ENCODE measurements around the gene GTPBP8.
A peak's percentile ranks its signal among the peaks of the same experiment; 100 is the strongest.

DNA sequence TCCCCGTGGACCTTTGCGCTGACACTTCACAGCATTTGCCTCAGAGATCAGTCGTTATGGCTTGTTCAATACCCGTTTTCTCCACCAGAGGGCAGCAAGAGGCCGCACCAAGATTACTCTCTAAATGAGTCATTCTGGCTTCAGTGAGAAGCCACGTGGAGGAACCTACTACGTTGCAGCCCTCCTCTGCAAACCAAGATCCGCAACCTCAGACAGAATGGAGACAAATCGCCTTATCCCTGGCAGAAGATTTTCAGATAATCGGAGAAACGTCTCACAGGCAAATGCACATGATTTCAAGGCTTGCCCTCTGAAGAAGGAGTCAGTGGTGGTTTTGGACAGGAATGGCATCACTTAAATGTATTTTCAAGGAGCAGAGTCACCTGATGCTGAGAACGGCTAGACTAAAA is 60.5 kb downstream of the GTPBP8 start:
- TF ChIP-seq TBP (CRISPR knock-in tag; IDR thresholded peaks at IDR 0.05) = no peak
- TF ChIP-seq, protein P1, sequence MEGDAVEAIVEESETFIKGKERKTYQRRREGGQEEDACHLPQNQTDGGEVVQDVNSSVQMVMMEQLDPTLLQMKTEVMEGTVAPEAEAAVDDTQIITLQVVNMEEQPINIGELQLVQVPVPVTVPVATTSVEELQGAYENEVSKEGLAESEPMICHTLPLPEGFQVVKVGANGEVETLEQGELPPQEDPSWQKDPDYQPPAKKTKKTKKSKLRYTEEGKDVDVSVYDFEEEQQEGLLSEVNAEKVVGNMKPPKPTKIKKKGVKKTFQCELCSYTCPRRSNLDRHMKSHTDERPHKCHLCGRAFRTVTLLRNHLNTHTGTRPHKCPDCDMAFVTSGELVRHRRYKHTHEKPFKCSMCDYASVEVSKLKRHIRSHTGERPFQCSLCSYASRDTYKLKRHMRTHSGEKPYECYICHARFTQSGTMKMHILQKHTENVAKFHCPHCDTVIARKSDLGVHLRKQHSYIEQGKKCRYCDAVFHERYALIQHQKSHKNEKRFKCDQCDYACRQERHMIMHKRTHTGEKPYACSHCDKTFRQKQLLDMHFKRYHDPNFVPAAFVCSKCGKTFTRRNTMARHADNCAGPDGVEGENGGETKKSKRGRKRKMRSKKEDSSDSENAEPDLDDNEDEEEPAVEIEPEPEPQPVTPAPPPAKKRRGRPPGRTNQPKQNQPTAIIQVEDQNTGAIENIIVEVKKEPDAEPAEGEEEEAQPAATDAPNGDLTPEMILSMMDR (CRISPR knock-in tag; IDR thresholded peaks at IDR 0.05) = peak; percentile 90
- TF ChIP-seq RAD21 (CRISPR knock-in tag; IDR thresholded peaks at IDR 0.05) = peak; percentile 87
- TF ChIP-seq CBX1 (IDR thresholded peaks at IDR 0.05; ENCODE audit: low read depth) = no peak
- no peak for TF ChIP-seq POLR2A (IDR thresholded peaks at IDR 0.05; ENCODE audit: insufficient read depth in 1 of 2, low read depth in 2 of 2, low read length in 2 of 2)
- TF ChIP-seq POLR2AphosphoS2 (IDR thresholded peaks at IDR 0.05; ENCODE audit: low read depth, low read length) = no peak
- TF ChIP-seq ZKSCAN8 (CRISPR knock-in tag; IDR thresholded peaks at IDR 0.05; ENCODE audit: borderline replicate concordance) = no peak
- TF ChIP-seq, protein P2, sequence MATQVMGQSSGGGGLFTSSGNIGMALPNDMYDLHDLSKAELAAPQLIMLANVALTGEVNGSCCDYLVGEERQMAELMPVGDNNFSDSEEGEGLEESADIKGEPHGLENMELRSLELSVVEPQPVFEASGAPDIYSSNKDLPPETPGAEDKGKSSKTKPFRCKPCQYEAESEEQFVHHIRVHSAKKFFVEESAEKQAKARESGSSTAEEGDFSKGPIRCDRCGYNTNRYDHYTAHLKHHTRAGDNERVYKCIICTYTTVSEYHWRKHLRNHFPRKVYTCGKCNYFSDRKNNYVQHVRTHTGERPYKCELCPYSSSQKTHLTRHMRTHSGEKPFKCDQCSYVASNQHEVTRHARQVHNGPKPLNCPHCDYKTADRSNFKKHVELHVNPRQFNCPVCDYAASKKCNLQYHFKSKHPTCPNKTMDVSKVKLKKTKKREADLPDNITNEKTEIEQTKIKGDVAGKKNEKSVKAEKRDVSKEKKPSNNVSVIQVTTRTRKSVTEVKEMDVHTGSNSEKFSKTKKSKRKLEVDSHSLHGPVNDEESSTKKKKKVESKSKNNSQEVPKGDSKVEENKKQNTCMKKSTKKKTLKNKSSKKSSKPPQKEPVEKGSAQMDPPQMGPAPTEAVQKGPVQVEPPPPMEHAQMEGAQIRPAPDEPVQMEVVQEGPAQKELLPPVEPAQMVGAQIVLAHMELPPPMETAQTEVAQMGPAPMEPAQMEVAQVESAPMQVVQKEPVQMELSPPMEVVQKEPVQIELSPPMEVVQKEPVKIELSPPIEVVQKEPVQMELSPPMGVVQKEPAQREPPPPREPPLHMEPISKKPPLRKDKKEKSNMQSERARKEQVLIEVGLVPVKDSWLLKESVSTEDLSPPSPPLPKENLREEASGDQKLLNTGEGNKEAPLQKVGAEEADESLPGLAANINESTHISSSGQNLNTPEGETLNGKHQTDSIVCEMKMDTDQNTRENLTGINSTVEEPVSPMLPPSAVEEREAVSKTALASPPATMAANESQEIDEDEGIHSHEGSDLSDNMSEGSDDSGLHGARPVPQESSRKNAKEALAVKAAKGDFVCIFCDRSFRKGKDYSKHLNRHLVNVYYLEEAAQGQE (IDR thresholded peaks at IDR 0.05; ENCODE audit: borderline replicate concordance in 1 of 2, low read depth in 1 of 2, low read length in 2 of 2) = no peak
- TF ChIP-seq RBAK (CRISPR knock-in tag; IDR thresholded peaks at IDR 0.05) = no peak
- TF ChIP-seq GATAD2A (CRISPR knock-in tag; IDR thresholded peaks at IDR 0.05) = no peak
- no peak for TF ChIP-seq YY1 (IDR thresholded peaks at IDR 0.05; ENCODE audit: insufficient read depth, insufficient replicate concordance, low read depth, low read length)
- TF ChIP-seq BCL6 (CRISPR knock-in tag; IDR thresholded peaks at IDR 0.05) = no peak
